Body of pancreas (tissue), 4 donors: ENCODE data around the gene KRTAP5-1.

Source experiments
- POLR2A ChIP-seq, 3 donors: fragments of 450-650 bp; IDR thresholded peaks; one replicate each; pipeline ENCODE4 v1.6.1; 2016; ENCODE audit warnings: antibody characterized with exemption in 3 of 3, mild to moderate bottlenecking in 2 of 3
- TF ChIP-seq, protein P1 (sequence below), 7 experiments: fragments of 450-650 bp in 4 of 7; fragments of 200-600 bp in 3 of 7; sonication (generic) in 3 of 7; IDR thresholded peaks; one replicate each; pipeline ENCODE4 v1.5.1; 2016 to 2019; ENCODE audit warnings: antibody characterized with exemption in 7 of 7

GRCh38 chr11:1540074-1540473, 45.0 kb downstream of the KRTAP5-1 start:
- TF ChIP-seq, protein P1, sequence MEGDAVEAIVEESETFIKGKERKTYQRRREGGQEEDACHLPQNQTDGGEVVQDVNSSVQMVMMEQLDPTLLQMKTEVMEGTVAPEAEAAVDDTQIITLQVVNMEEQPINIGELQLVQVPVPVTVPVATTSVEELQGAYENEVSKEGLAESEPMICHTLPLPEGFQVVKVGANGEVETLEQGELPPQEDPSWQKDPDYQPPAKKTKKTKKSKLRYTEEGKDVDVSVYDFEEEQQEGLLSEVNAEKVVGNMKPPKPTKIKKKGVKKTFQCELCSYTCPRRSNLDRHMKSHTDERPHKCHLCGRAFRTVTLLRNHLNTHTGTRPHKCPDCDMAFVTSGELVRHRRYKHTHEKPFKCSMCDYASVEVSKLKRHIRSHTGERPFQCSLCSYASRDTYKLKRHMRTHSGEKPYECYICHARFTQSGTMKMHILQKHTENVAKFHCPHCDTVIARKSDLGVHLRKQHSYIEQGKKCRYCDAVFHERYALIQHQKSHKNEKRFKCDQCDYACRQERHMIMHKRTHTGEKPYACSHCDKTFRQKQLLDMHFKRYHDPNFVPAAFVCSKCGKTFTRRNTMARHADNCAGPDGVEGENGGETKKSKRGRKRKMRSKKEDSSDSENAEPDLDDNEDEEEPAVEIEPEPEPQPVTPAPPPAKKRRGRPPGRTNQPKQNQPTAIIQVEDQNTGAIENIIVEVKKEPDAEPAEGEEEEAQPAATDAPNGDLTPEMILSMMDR (IDR thresholded peaks at IDR 0.05) = no peak
- TF ChIP-seq POLR2A (IDR thresholded peaks at IDR 0.05) = no peak
